Gastroesophageal sphincter (tissue), 3 donors: Measurements from ENCODE around the gene P2RX1.

ENCODE experiments used
- EP300 ChIP-seq: sonication (generic); formaldehyde crosslinking; IDR thresholded peaks from one replicate; pipeline ENCODE4 v1.6.1; 2017; ENCODE audit warnings: antibody characterized with exemption, mild to moderate bottlenecking
- POLR2A ChIP-seq, 2 donors: fragments of 450-650 bp; IDR thresholded peaks; one replicate each; pipeline ENCODE4 v1.6.1; 2017; ENCODE audit warnings: antibody characterized with exemption in 2 of 2, mild to moderate bottlenecking in 2 of 2, moderate library complexity in 1 of 2
- POLR2AphosphoS5 ChIP-seq: sonication (generic); formaldehyde crosslinking; IDR thresholded peaks from one replicate; pipeline ENCODE4 v1.6.1; 2017; ENCODE audit warnings: antibody characterized with exemption
- TF ChIP-seq, protein P1 (sequence below), 4 experiments: fragments of 200-600 bp in 2 of 4; fragments of 450-650 bp in 2 of 4; sonication (generic) in 1 of 4; IDR thresholded peaks; one replicate each; pipeline ENCODE4 v1.5.1; 2017 to 2019; ENCODE audit warnings: antibody characterized with exemption in 4 of 4, mild to moderate bottlenecking in 2 of 4, moderate library complexity in 2 of 4

DNA sequence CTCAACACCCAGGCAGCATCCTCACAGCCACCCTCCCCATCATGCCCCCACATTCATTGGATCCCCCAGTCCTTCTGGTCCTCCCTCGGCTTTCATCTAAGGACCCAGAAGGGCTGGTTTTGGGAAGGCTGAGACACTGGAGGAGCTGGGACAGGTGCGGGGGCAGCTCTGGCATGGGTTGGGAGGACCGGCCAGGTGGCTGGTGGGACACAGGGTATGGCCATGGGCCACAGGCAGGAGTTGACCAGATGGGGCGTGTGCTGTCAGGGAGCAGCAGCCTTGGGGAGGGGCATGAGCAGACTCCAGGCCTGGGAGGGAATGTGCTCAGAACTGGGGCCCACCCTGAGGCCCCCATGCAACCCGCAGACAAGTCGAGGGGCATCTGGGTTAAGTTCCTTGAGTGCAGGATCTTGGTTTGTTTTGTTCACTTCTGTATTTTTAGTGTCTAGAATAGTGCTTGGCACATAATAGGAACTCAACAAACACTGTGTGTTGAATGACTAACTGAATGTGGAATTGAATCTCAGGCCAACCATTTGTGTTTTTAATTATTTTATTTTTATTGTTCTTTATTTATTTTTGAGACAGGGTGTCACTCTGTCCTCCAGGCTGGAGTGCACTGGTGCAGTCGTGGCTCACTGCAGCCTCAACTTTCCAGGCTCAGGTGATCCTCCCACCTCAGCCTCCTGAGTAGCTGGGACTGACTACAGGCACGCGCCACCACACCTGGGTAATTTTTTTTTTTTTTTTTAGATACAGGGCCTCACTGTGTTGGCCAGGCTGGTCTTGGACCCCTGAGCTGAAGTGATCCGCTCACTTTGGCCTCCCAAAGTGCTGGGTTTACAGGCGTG lies 5.6 kb downstream of the P2RX1 start:
- TF ChIP-seq, protein P1, sequence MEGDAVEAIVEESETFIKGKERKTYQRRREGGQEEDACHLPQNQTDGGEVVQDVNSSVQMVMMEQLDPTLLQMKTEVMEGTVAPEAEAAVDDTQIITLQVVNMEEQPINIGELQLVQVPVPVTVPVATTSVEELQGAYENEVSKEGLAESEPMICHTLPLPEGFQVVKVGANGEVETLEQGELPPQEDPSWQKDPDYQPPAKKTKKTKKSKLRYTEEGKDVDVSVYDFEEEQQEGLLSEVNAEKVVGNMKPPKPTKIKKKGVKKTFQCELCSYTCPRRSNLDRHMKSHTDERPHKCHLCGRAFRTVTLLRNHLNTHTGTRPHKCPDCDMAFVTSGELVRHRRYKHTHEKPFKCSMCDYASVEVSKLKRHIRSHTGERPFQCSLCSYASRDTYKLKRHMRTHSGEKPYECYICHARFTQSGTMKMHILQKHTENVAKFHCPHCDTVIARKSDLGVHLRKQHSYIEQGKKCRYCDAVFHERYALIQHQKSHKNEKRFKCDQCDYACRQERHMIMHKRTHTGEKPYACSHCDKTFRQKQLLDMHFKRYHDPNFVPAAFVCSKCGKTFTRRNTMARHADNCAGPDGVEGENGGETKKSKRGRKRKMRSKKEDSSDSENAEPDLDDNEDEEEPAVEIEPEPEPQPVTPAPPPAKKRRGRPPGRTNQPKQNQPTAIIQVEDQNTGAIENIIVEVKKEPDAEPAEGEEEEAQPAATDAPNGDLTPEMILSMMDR (IDR thresholded peaks at IDR 0.05), result no peak
- TF ChIP-seq POLR2A (IDR thresholded peaks at IDR 0.05) (no peak), POLR2AphosphoS5 (no peak), EP300 (no peak)
